Keratinocyte (primary cell): Measurements from ENCODE around the gene CXXC5. TPM values are rescaled to one million over a fixed set of nuclear protein-coding genes. Genes with fewer than 3 reads are reported as not detected.

Source experiments
- DNase-seq: peaks from one replicate; pipeline ENCODE4 v3.0.0-alpha.2; 2011; ENCODE audit warnings: low read depth, missing footprints, low spot score
- FAIRE-seq: peaks from 2 replicates; lab custom pipeline; 2011; peaks lifted over from hg19 to GRCh38; lab: Jason Lieb, UNC
- H2AFZ ChIP-seq: 2 replicates; pipeline ENCODE4 v1.6.0; 2012; ENCODE audit warnings: low read length, control low read depth, inconsistent platforms; ENCODE audit not compliant: control insufficient read depth
- H3K27ac ChIP-seq: 2 replicates; pipeline ENCODE4 v1.5.1; 2011; ENCODE audit warnings: low read length; ENCODE audit not compliant: control insufficient read depth, insufficient read depth
- H3K27me3 ChIP-seq: 3 replicates; pipeline ENCODE4 v1.6.0; 2011; ENCODE audit warnings: low read length; ENCODE audit not compliant: control insufficient read depth, insufficient read depth; ENCODE audit errors: extremely low read depth
- H3K36me3 ChIP-seq, 2 experiments: 2 replicates in 1 of 2; 3 replicates in 1 of 2; pipeline ENCODE4 v1.5.1; 2011; ENCODE audit warnings: low read length in 2 of 2, mild to moderate bottlenecking in 1 of 2; ENCODE audit not compliant: control insufficient read depth in 2 of 2, insufficient read depth in 2 of 2; ENCODE audit errors: extremely low read depth in 1 of 2
- H3K4me1 ChIP-seq: 3 replicates; pipeline ENCODE4 v1.5.1; 2011; ENCODE audit warnings: low read length; ENCODE audit not compliant: control insufficient read depth, insufficient read depth; ENCODE audit errors: extremely low read depth
- H3K4me2 ChIP-seq: 3 replicates; pipeline ENCODE4 v1.6.0; 2011; ENCODE audit warnings: low read depth, low read length; ENCODE audit not compliant: control insufficient read depth, insufficient read depth; ENCODE audit errors: extremely low read depth
- H3K4me3 ChIP-seq, 3 experiments: fragments of 200-600 bp in 1 of 3; sonication (generic) in 1 of 3; 2 replicates in 2 of 3; 3 replicates in 1 of 3; pipeline ENCODE4 v1.5.1; 2011 to 2016; ENCODE audit warnings: low read length in 3 of 3, mild to moderate bottlenecking in 3 of 3, control low read depth in 2 of 3, inconsistent platforms in 1 of 3, low read depth in 1 of 3, mixed read lengths in 1 of 3, mixed run types in 1 of 3, moderate library complexity in 1 of 3; ENCODE audit not compliant: control insufficient read depth in 2 of 3, insufficient read depth in 2 of 3; ENCODE audit errors: extremely low read depth in 1 of 3
- H3K79me2 ChIP-seq: 2 replicates; pipeline ENCODE4 v1.6.0; 2012; ENCODE audit warnings: low read length; ENCODE audit not compliant: control insufficient read depth, insufficient read depth
- H3K9ac ChIP-seq: 3 replicates; pipeline ENCODE4 v1.6.0; 2011; ENCODE audit warnings: low read length; ENCODE audit not compliant: control insufficient read depth, insufficient read depth; ENCODE audit errors: extremely low read depth
- H3K9me1 ChIP-seq: 3 replicates; pipeline ENCODE4 v1.6.0; 2011; ENCODE audit warnings: low read length; ENCODE audit not compliant: control insufficient read depth, insufficient read depth; ENCODE audit errors: extremely low read depth
- H3K9me3 ChIP-seq: 2 replicates; pipeline ENCODE4 v1.5.1; 2012; ENCODE audit warnings: low read depth, low read length; ENCODE audit not compliant: control insufficient read depth
- H4K20me1 ChIP-seq: 3 replicates; pipeline ENCODE4 v1.6.0; 2011; ENCODE audit warnings: low read length; ENCODE audit not compliant: control insufficient read depth, insufficient read depth; ENCODE audit errors: extremely low read depth
- CTCF ChIP-seq, 3 experiments: IDR thresholded peaks in 1 of 3; conservative IDR thresholded peaks in 1 of 3; optimal IDR thresholded peaks in 1 of 3; 2 replicates in 2 of 3; 3 replicates in 1 of 3; pipeline versions ENCODE3 to v1.5.1; 2011; ENCODE audit warnings: low read length in 3 of 3, mild to moderate bottlenecking in 3 of 3, moderate library complexity in 2 of 3, control low read depth in 1 of 3, inconsistent platforms in 1 of 3; ENCODE audit not compliant: insufficient read depth in 2 of 3; ENCODE audit errors: extremely low read depth in 1 of 3
- EZH2 ChIP-seq: IDR thresholded peaks from one replicate; pipeline ENCODE4 v1.6.1; 2012; ENCODE audit warnings: inconsistent platforms, mild to moderate bottlenecking, low read length, moderate library complexity
- dilution Hi-C: fragments of 300-500 bp; cut with MboI; formaldehyde crosslinking; loops from one replicate; pipeline ENCODE4 v1.7.0; 2020; ENCODE audit warnings: low sequenced_read_pairs; ENCODE audit not compliant: extremely low pct_ligation_motif_present
- polyA plus RNA-seq, 5 experiments: library from polyadenylated mRNA; depleted of rRNA in 3 of 5; stranded (reverse) in 3 of 5; stranded (forward) in 1 of 5; unstranded in 1 of 5; fragments of >200 nt; gene quantifications; 1 replicate in 1 of 5; 2 replicates in 3 of 5; 3 replicates in 1 of 5; pipeline versions ENCODE4 v1.2.1 to v1.2.3, GENCODE V29; 2011 to 2012; ENCODE audit warnings: missing spikeins in 2 of 5, low read depth in 1 of 5, low replicate concordance in 1 of 5

Gene CXXC5
- polyA plus RNA-seq, 1 donor (not counting 4 experiments of a cell fraction or from before 2014, with no cell fraction given) = 1.0 TPM

DNA sequence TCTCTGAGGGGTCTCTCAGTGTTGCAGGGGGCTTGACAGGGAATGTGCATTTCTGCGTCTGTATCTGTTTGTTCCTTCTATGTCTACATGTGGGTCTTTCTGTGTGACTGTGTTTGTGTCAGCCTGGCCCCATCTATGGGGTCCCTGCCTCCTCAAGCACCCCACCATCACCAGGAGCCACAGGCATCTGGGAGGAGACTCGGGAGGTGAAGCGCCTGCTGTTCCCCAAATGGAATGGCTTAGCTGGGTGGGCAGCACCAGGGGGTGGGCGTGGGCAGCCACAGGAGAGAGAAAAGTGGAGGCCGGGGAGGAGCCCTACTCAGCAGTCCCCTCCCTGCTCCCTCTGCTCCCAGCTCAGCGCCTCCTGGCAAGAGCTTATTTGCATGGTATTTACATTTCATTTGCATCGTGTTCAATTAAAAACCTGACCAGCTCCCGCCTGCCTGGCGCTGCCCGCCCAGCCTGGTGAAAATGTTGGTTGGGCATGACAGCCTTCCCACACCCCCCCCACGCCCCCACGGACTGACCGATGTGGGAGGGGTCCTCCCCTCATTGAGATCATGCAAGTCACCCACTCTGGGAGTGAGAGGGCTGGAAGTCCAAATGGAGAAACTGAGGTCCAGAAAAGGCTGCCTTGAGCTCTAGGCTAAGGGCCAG lies 50.5 kb downstream of the CXXC5 start:
- TF ChIP-seq CTCF (optimal IDR thresholded peaks at IDR 0.05 in 1 of 3, IDR thresholded peaks at IDR 0.05 in 1 of 3, conservative IDR thresholded peaks at IDR 0.05 in 1 of 3; ENCODE audit: extremely low read depth in 1 of 3, insufficient read depth in 2 of 3, low read length in 3 of 3) = no peak
- no peak for TF ChIP-seq EZH2
- no peak for DNase-seq
- Histone ChIP-seq H3K79me2 (no peaks in the 10 kb centered on the region), H3K9ac (no peak overlapping the region), H3K27me3 (peaks cover 14% of the 10 kb centered on the region), H3K4me2 (no peak overlapping the region), H3K4me3 (no peak overlapping the region), H3K27ac (no peak overlapping the region), H3K4me1 (peaks cover 5% of the 10 kb centered on the region), H3K9me3 (no peaks in the 10 kb centered on the region), H3K9me1 (no peaks in the 10 kb centered on the region), H2AFZ (no peak overlapping the region), H4K20me1 (no peaks in the 10 kb centered on the region), H3K36me3 (no peaks in the 10 kb centered on the region)
- dilution Hi-C loops = no loop called here
- FAIRE-seq = no peak

GRCh38 chr5:139699351-139699750 lies 51.2 kb downstream of the CXXC5 start:
- no peaks in the 10 kb centered on the region for H3K9me1 ChIP-seq
- H4K20me1 ChIP-seq = no peaks in the 10 kb centered on the region
- no peak overlapping the region for H3K4me3 ChIP-seq
- dilution Hi-C loops = no loop called here
- no peak overlapping the region for H3K4me2 ChIP-seq
- no peaks in the 10 kb centered on the region for H3K36me3 ChIP-seq
- no peak for FAIRE-seq
- no peak overlapping the region for H3K27ac ChIP-seq
- no peak overlapping the region for H2AFZ ChIP-seq
- H3K27me3 ChIP-seq = peaks cover 14% of the 10 kb centered on the region
- H3K9me3 ChIP-seq = no peaks in the 10 kb centered on the region
- H3K79me2 ChIP-seq = no peaks in the 10 kb centered on the region
- no peak overlapping the region for H3K9ac ChIP-seq
- TF ChIP-seq EZH2 = no peak
- TF ChIP-seq CTCF (optimal IDR thresholded peaks at IDR 0.05 in 1 of 3, IDR thresholded peaks at IDR 0.05 in 1 of 3, conservative IDR thresholded peaks at IDR 0.05 in 1 of 3; ENCODE audit: extremely low read depth in 1 of 3, insufficient read depth in 2 of 3, low read length in 3 of 3) = no peak
- DNase-seq = no peak
- H3K4me1 ChIP-seq = peaks cover 5% of the 10 kb centered on the region
